GM23338 (cell line): ENCODE results near the gene SOWAHA. TPM values are rescaled to one million over a fixed set of nuclear protein-coding genes. Genes with fewer than 3 reads are reported as not detected.

Experiments
- ATAC-seq: fragments of 200-7000 bp; cut with Tn5 transposase; 3 replicates; pipeline ENCODE4 v1.9.1; 2020
- DNase-seq: peaks from one replicate; pipeline ENCODE4 v3.0.0-alpha.2; 2015; ENCODE audit warnings: low spot score
- H2AFZ ChIP-seq: fragments of 200-600 bp; sonication (generic); 2 replicates; pipeline ENCODE4 v1.8.0; 2016; ENCODE audit warnings: antibody characterized with exemption, mild to moderate bottlenecking, moderate library complexity
- H3F3A ChIP-seq: fragments of 200-600 bp; sonication (generic); replicated peaks from 2 replicates; pipeline ENCODE4 v1.8.0; 2017; ENCODE audit warnings: antibody characterized with exemption, mixed run types, low read depth
- H3K27ac ChIP-seq: fragments of 200-600 bp; sonication (generic); 2 replicates; pipeline ENCODE4 v1.6.1; 2016; ENCODE audit warnings: low read depth
- H3K27me3 ChIP-seq: fragments of 200-600 bp; sonication (generic); 2 replicates; pipeline ENCODE4 v1.8.0; 2016; ENCODE audit warnings: mild to moderate bottlenecking, mixed run types, moderate library complexity; ENCODE audit not compliant: insufficient read depth
- H3K36me3 ChIP-seq: fragments of 200-600 bp; sonication (generic); 2 replicates; pipeline ENCODE4 v1.8.0; 2016; ENCODE audit warnings: mild to moderate bottlenecking; ENCODE audit not compliant: insufficient read depth
- H3K4me1 ChIP-seq: fragments of 200-600 bp; sonication (generic); 2 replicates; pipeline ENCODE4 v1.8.0; 2016; ENCODE audit warnings: mild to moderate bottlenecking, moderate library complexity; ENCODE audit not compliant: insufficient read depth
- H3K4me2 ChIP-seq: fragments of 200-600 bp; sonication (generic); 2 replicates; pipeline ENCODE4 v1.7.1; 2017; ENCODE audit warnings: mixed run types
- H3K4me3 ChIP-seq: fragments of 200-600 bp; sonication (generic); 2 replicates; pipeline ENCODE4 v1.6.1; 2016; ENCODE audit warnings: mixed run types
- H3K79me2 ChIP-seq: fragments of 200-600 bp; sonication (generic); replicated peaks from 2 replicates; pipeline ENCODE4 v1.8.0; 2017; ENCODE audit warnings: mild to moderate bottlenecking; ENCODE audit not compliant: insufficient read depth
- H3K9me2 ChIP-seq: fragments of 200-600 bp; sonication (generic); 2 replicates; pipeline ENCODE4 v1.8.0; 2017; ENCODE audit not compliant: insufficient read depth
- H4K20me1 ChIP-seq: fragments of 200-600 bp; sonication (generic); replicated peaks from 2 replicates; pipeline ENCODE4 v1.8.0; 2017; ENCODE audit warnings: mild to moderate bottlenecking; ENCODE audit not compliant: insufficient read depth
- H3K27ac Mint-ChIP-seq: 2 replicates; pipeline ENCODE4 v1.8.0; 2020; ENCODE audit warnings: inconsistent platforms, mild to moderate bottlenecking, moderate library complexity, mixed read lengths
- H3K27me3 Mint-ChIP-seq: 3 replicates; pipeline ENCODE4 v1.8.0; 2022; ENCODE audit warnings: low read depth, mild to moderate bottlenecking, moderate library complexity, mixed read lengths, inconsistent platforms; ENCODE audit not compliant: insufficient read depth, poor library complexity
- H3K36me3 Mint-ChIP-seq: 3 replicates; pipeline ENCODE4 v1.8.0; 2021; ENCODE audit warnings: low read depth, mild to moderate bottlenecking, inconsistent platforms, moderate library complexity, mixed read lengths
- H3K4me1 Mint-ChIP-seq: 3 replicates; pipeline ENCODE4 v1.8.0; 2020; ENCODE audit warnings: mild to moderate bottlenecking, inconsistent platforms, mixed read lengths
- H3K4me3 Mint-ChIP-seq: 3 replicates; pipeline ENCODE4 v1.8.0; 2021; ENCODE audit warnings: moderate library complexity, mild to moderate bottlenecking, inconsistent platforms, mixed read lengths
- H3K9me3 Mint-ChIP-seq: 3 replicates; pipeline ENCODE4 v1.8.0; 2020; ENCODE audit warnings: moderate library complexity, mild to moderate bottlenecking, inconsistent platforms, mixed read lengths
- CREB1 ChIP-seq: fragments of 250-450 bp; sonication (Bioruptor Pico); IDR thresholded peaks from 2 replicates; pipeline ENCODE4 v1.5.0; 2020; ENCODE audit warnings: low read depth, mild to moderate bottlenecking, moderate library complexity
- ETS1 ChIP-seq: IDR thresholded peaks from 2 replicates; pipeline ENCODE4 v1.6.1; 2016; ENCODE audit warnings: antibody characterized with exemption
- EZH2 ChIP-seq: fragments of 200-600 bp; sonication (generic); IDR thresholded peaks from one replicate; pipeline ENCODE4 v1.8.0; 2017; ENCODE audit warnings: antibody characterized with exemption, mild to moderate bottlenecking, low read depth; ENCODE audit not compliant: unreplicated experiment
- EZH2phosphoT487 ChIP-seq: fragments of 200-600 bp; sonication (generic); IDR thresholded peaks from one replicate; pipeline ENCODE4 v1.8.1; 2018; ENCODE audit warnings: antibody characterized with exemption; ENCODE audit not compliant: unreplicated experiment
- JUNB ChIP-seq: IDR thresholded peaks from one replicate; pipeline ENCODE4 v1.6.1; 2016; ENCODE audit warnings: antibody characterized with exemption; ENCODE audit not compliant: unreplicated experiment
- NANOG ChIP-seq: IDR thresholded peaks from 2 replicates; pipeline ENCODE4 v1.6.1; 2016; ENCODE audit warnings: antibody characterized with exemption, borderline replicate concordance
- POLR2AphosphoS5 ChIP-seq: IDR thresholded peaks from 2 replicates; pipeline ENCODE4 v1.6.1; 2016; ENCODE audit warnings: antibody characterized with exemption, low read depth
- REST ChIP-seq: IDR thresholded peaks from one replicate; pipeline ENCODE4 v1.6.1; 2018; ENCODE audit warnings: antibody characterized with exemption; ENCODE audit not compliant: unreplicated experiment
- STAT1 ChIP-seq: IDR thresholded peaks from one replicate; pipeline ENCODE4 v1.6.1; 2016; ENCODE audit warnings: antibody characterized with exemption; ENCODE audit not compliant: unreplicated experiment
- ZNF114 ChIP-seq: fragments of 250-450 bp; sonication (Bioruptor Pico); IDR thresholded peaks from 2 replicates; pipeline ENCODE4 v1.5.0; 2020; ENCODE audit warnings: mild to moderate bottlenecking, moderate library complexity
- ZNF331 ChIP-seq: fragments of 250-450 bp; sonication (Bioruptor Pico); IDR thresholded peaks from 2 replicates; pipeline ENCODE4 v1.5.0; 2020; ENCODE audit warnings: low read depth, mild to moderate bottlenecking, moderate library complexity
- ZNF462 ChIP-seq: fragments of 250-450 bp; sonication (Bioruptor Pico); IDR thresholded peaks from 2 replicates; pipeline ENCODE4 v1.5.0; 2020; ENCODE audit warnings: mild to moderate bottlenecking, moderate library complexity
- polyA plus RNA-seq: library from polyadenylated mRNA; unstranded; fragments of >200 nt; fragmentation: Nextera tagmentation; extraction: Ambion mirVana; gene quantifications from 2 replicates; pipeline ENCODE4 v1.2.1, GENCODE V29; 2016
- total RNA-seq: library from RNA; depleted of rRNA; stranded (reverse); fragments of >200 nt; shearing (Covaris generic); gene quantifications from 2 replicates; pipeline ENCODE4 v1.2.3, GENCODE V29; 2014

SOWAHA gene
- total and polyA plus RNA-seq, 2 experiments from 2014 or later: 0.18 to 0.52 TPM

- no peaks in the 10 kb centered on the region for H3K9me2 ChIP-seq
- peaks cover 9% of the 10 kb centered on the region for H3K27me3 Mint-ChIP-seq
- H3K4me3 ChIP-seq: no peak overlapping the region
- H3K9me3 Mint-ChIP-seq: no peaks in the 10 kb centered on the region
- no peaks in the 10 kb centered on the region for H4K20me1 ChIP-seq
- TF ChIP-seq STAT1 (no peak), NANOG (no peak), EZH2 (no peak), JUNB (no peak), REST (no peak), ZNF331 (no peak), CREB1 (no peak), ZNF462 (CRISPR knock-in tag) (no peak), EZH2phosphoT487 (no peak), POLR2AphosphoS5 (no peak), ZNF114 (CRISPR knock-in tag) (no peak), ETS1 (no peak)
- H3K79me2 ChIP-seq: no peaks in the 10 kb centered on the region
- H3K4me1 Mint-ChIP-seq: peaks cover 11% of the 10 kb centered on the region
- H3K4me1 ChIP-seq: no peaks in the 10 kb centered on the region
- H3K36me3 Mint-ChIP-seq: no peaks in the 10 kb centered on the region
- H3K27ac ChIP-seq: no peak overlapping the region
- H3K36me3 ChIP-seq: no peaks in the 10 kb centered on the region
- no peak overlapping the region for H3K27ac Mint-ChIP-seq
- H3K4me2 ChIP-seq: no peak overlapping the region
- no peak overlapping the region for H3K4me3 Mint-ChIP-seq
- H3F3A ChIP-seq: no peaks in the 10 kb centered on the region
- DNase-seq (no peak), ATAC-seq (no peak)
- H2AFZ ChIP-seq: peak overlapping the region; percentile 47; the same call in 1 of the 2 replicates
- H3K27me3 ChIP-seq: peaks cover 21% of the 10 kb centered on the region
Observed at GRCh38 chr5:132785365-132785764, 27.7 kb upstream of the SOWAHA start.
